ENCODE measurements around the gene HSD3B1.
"Not testable (repeated sequence)": the region's sequence is repeated elsewhere in the genome, so short reads cannot be mapped to it uniquely, and the experiment has no call there.

The HSD3B1 gene

GRCh38 chr1:119560402-119560801 lies 53.4 kb downstream of the HSD3B1 start:
- DNase-seq, result not testable (repeated sequence)

- DNase-seq, result no peak
These were observed 57.5 kb downstream of the HSD3B1 start for GRCh38 chr1:119564548-119564947.

All from NCI-H146 (cell line).